GF-D8 (cell line): ENCODE measurements around the gene TNFAIP1.
"Not testable (repeated sequence)": the region's sequence is repeated elsewhere in the genome, so short reads cannot be mapped to it uniquely, and the experiment has no call there.

Experiments
- DNase-seq: peaks from one replicate; lab custom pipeline; 2025; lab: John Stamatoyannopoulos, UW

The TNFAIP1 gene

DNA sequence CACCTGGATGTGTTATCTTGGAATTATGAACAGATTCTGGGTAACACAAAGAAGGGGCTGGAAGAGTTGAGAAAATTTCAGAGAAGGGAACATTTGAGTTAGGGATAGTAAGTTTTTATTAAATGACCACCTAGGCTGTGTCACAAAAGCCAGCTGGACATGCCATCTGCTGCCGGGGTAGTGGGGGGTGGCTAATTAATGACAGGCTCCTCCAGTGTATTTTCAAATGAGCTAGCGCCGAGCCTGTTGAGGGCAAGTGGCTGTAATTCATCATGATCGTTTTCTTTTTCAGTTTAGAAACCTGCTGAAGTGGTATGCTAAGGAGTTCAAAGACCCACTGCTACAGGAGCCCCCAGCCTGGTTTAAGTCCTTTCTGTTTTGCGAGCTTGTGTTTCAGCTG is 10.3 kb upstream of the TNFAIP1 start:
- no peak for DNase-seq

DNA sequence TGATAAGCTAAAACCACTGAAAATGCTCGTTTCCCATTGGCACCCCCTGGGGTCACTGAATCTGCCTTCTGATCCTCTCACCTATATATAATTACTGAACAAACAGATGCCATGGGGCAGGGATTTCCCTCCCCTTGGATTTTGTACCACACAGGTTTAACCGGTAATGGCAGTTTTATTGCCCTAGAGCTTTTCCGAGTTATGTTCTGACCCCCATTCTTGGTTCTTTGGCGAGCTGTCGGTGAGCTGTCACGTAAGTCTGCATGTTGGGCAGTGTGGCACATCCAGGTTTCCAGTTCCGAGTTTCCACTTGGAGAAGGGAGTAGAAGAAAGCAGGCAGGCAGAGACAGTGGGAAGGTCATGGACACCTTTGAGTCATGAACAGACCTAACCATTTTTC is 9.4 kb upstream of the TNFAIP1 start:
- DNase-seq: no peak

DNA sequence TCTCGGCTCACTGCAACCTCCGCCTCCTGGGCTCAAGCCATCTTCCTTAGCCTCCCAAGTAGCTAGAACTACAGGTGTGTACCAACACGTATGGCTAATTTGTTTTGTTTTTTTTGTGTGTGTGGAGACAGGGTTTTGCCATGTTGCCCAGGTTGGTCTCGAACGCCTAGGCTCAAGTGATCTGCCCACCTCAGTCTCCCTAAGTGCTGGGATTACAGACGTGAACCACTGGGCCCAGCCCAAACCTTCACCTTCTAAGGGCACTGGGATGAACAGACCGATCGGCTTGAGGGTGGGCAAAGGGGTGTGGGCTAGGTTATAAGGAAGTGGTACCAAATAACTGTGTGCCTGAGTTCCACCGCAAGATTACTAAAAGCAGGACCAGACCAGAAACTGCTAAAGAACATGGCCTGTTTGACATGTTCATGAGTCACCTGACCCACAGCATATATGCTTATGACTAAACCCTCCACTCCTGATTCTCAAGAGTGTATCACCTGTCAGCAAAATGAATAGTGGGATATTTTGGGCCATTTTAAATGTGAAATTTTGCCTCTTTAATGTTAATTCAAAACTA is 8.4 kb upstream of the TNFAIP1 start:
- no peak for DNase-seq

DNA sequence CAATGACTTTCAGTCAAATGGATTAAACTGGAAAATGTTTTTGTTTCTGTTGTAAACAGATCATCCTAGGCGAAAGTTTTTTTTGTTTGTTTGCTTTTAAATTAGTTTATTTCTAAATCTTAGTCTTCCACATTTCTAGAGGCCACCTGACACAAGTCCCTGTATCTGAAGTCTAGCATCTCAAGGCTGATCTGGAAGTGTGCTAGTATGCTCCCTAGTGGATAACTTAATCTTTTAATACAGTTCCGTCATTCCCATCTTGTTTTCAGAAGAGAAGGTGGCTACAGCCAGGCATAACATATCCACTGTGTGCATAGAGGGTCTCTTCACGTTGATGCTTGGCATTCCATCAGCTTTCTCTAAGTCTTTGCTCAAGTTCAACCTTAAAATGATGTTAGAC is 7.9 kb upstream of the TNFAIP1 start:
- DNase-seq: no peak

DNA sequence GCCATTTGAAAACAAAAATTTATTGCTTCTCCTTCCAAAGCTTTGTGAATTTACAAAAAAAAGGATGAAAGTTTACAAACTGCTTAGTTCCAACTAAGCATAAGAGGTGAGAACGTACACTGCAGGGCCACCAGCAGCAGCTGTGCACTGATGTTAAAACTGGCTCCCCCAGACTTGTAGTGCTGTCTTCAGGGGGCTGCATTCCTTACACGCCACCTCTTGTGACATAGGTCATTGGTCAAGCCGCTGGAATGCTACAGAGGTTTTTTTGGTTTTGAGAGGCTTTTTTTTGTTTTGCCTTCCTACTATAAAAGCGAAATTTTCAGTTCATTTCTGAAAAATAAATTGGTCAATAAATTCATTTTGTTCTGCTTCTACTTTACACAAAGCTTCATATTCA is 7.2 kb upstream of the TNFAIP1 start:
- no peak for DNase-seq

DNA sequence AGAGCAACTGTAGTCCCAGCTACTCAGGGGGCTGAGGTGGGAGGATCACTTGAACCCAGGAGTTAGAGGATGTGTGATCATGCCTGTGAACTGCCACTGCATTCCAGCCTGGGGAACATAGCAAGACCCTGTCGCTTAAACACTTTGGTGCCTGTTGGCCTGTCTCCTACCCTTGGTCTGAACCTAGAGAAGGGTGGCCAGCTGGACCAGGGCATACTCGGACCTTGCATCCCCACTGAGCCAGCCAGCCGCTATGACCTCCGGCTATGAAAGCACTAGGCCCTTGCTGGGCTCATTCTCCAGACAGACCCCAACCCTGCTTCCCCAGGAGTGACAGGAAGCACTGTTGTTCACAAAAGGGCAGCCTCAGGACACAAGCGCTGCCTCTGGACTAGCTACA is 4.9 kb upstream of the TNFAIP1 start:
- no peak for DNase-seq

DNA sequence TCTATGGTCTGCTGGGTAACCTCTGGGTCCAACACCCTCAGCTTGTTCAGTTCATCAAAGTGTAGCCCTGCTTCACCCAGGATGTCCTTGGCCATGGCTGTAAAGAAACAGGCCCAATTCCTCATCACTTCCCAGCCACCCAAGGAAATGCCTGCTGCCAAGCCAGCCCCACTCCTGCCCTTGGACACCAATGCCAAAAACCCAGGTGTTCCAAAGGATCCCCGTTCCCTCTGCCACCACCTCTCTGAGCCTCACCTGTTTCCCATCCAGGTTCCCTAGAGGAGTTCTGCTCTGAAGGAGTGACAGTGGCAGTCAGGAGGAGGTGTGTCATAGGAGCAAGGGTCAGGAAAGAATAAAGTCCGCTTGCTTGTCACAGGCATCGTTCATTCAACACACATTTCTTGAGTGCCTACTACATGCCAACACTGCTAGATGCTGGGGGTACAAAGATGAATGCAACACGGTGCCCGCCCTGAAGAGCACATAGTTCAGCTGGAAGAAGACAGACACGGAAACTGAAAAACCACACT is 3.6 kb upstream of the TNFAIP1 start:
- no peak for DNase-seq

DNA sequence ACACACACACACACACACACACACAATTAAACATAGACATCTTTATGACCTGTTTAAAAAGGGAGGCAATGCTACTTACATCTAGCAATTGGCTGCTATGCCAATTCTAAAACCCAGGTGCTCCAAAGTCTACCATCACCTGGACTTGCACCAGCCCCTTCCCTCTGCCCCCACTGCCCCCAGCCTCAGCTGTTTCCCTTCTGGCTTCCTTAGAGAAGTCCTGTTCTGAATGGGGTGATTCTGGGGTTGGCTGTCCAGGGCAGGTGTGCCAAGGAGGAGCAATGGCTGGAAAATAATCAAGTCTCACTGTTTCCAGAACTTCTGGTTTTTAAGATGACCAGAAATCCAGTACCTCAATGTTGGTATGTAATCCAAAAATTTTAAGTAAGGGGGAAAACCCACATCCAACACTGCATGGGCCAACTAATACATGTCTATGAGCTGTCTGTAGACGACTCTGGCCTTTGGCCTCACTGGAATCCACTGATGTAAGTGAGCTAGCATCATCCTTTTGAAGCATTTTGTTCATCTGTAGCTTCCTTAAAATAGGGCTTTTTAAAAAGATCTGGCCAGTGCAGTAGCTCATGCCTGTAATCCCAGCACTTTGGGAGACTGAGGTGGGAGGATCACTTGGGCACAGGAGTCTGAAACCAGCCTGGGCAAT is 2.3 kb upstream of the TNFAIP1 start:
- DNase-seq: no peak

DNA sequence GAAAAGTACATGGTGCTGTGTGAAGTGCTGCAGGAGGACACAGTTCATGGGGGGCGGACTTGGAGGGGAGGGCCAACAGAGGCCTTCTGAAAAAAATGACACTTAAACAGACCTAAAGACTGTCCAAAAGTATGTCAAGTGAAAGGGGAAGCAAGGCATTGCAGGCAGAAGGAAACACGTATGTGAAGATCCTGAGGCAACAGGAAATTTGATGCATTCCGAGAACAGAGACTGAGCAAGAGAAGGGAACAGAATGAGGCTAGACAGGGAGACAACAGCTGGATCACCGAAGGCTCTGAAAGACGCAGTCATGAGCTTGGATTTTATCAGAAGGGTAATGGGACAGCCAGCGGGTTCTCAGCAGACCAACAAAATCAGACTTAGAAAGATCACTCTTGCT is 1.4 kb upstream of the TNFAIP1 start:
- DNase-seq: peak; percentile 17

DNA sequence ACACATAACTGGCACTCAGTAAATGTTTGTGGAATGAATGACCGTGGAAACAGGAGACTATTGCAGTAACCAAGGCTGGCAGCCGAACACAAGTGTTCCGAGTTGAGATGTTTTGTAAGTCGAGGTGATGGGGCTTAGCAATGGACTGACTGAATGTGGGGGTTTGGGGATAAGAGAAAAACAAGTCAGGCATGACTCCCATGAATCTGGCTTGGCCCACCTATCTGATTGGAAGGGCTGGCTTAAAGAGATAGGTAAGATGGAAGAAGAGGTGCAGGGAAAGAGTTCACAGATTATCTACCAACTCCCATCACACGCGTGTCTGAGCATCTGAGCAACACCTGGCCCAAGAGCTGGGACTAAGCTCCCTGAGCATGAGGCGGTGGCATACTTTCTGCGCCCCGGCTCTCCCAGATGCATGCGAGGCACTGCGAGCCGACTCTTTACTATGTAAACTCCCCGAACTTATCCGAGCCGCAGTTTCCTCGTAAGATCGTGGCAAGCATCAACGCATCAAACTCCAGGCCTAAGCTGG is 828 bp upstream of the TNFAIP1 start:
- DNase-seq: no peak

DNA sequence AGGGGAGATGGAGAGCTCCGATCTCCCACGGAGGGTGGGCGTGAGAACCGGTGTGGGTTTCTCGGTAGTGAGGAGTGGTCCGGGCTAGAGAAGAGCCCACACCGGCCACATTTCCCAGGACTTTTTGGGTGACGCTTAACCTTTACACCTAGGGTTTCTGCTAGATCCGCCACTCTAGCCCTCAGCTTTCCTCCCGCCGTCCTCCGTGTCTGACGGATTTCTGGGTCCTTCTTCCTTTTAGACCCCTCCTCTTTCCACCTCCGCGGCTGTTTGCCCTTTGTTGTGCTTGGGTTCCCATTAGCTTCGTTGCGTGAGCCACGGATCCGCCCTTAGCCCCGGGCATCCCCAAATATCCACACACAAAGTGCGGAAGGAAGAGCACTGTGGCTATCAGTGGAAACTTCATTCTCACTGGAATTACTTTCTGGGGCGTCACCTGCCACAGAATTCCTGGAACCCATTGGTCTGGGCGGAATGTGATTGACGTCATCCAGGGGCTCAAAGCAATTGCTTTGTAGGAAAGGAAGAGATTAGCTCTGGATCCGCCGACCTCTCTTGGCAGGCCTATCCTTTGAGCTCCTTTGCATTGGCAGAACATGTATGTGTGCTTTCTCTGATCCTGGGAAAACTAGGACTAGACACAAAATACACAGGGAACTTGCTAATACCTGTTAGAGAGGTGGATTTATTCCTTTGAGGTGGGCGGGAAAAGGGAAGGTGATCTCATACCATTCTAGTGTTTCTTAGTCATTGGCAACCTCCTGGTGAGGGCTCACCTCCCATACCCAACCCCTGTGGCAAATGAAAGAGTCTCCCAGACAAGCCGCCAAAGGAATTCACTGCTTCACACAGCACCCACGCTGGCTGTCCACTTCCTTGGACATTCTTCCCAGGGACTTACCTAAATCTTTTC is 654 bp downstream of the TNFAIP1 start:
- DNase-seq: no peak

DNA sequence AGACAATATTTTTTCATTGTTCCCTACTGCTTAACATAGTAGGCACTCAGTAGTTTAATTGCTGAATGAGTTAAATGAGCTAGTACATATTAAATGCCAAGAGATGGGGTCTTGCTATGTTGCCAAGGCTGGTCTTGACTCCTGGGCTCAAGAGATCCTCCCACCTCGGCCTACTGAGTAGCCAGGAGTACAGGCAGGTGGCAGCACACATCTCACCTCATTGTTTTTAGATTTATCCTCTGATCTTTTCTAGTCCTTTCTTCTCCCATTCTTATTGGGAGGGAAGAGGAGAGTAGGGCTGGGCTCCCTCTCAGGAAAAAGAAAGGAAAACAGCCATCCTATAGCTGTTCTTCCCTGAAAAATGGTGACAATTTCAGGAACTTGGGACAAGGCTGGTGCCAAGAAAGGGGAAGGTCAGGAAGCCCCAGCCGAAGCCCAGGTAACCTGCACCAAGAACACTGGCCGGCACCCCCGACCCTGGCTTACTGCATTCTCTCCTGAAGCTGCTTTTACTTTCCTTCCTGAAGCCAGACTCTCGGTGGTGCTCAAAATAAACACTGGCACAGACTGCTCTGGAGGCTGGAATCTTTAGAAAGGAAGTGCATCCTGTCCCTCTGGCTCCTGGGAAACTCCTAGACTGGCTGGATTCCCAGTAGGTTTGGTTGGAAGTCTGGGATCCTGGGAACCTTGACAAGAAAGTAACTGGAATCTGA is 2.7 kb downstream of the TNFAIP1 start:
- no peak for DNase-seq

DNA sequence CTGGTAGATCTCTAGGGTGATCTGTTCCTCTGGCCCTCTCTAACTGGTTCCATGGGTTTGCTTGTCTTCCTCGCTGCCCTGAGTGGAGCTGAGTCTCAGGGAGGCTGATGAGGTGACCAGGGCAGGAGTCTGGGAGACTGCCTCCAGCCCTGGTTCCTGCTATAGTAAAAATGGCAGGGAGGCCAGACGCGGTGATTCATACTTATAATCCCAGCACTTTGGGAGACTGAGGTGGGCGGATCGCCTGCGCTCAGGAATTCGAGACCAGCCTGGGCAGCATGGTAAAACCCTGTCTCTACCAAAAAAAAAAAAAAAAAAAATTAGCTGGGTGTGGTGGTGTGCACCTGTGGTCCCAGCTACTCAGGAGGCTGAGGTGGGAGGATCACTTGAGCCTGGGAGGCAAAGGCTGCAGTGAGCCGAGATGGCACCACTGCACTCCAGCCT is 3.2 kb downstream of the TNFAIP1 start:
- DNase-seq: not testable (repeated sequence)

DNA sequence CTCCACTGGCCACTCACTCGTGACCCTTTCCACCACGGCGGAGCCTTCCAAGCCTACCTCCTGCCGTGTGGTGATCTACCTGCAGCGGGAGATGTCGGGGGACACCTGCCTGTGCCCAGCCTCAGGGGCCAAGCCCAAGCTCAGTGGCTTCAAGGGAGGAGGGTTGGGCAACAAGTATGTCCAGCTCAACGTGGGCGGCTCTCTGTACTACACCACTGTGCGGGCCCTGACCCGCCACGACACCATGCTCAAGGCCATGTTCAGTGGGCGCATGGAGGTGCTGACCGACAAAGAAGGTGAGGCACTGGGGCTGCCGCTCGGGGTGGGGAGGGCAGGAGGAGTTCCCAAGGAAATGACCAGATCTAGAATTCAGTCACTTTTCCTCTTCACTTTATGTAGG is 3.9 kb downstream of the TNFAIP1 start:
- no peak for DNase-seq

DNA sequence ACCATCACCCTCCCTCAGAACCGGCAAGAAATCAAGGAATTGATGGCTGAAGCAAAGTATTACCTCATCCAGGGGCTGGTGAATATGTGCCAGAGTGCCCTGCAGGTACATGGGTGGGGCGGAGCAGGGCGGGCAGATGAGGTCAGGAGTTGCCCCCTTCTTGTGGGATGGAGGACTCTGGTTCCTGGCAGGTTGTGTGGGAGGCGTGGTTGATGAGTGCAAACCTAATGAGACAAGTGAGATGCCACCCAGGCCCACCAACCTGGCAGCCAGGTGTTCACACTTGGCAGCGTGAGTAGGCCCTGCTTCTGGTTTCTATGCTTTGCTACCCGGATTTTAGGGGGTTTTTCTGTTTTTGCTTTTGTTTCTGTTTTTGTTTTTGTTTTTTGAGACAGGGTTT is 4.8 kb downstream of the TNFAIP1 start:
- DNase-seq: no peak

DNA sequence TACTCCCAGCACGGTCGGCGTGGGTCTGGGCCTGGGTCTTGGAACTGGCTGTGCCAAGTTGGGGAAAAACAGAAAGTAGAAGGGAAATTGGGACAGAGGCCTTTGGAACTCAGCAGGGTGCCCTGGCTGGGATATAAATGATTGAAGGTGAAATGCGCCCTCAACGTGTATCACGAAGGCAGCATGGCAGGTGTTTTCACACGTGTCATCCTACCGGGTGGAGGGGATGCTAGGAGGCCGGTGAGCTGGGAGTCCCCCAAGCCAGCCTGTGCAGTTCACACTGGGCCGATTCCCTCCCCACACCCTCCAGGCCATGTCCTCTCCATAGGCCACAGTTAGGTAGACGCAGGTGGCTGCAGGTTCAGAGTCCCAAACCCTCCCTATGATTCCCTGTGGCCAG is 6.0 kb downstream of the TNFAIP1 start:
- DNase-seq: no peak

DNA sequence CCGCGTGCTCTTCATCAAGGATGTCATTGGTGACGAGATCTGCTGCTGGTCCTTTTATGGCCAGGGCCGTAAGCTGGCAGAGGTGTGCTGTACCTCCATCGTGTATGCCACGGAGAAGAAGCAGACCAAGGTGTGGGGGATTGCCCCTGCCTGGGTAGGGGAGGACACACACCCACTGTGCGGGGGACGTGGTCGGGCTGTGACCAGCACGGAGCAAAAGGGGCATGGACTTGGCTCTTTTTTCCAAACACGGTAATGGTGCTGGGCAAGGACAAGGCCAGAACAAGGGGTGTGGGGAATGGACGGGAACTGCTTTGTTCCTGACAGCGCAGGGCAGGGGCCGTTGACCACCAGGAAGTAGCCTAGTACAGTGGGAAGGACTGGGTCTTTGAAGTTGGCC is 6.8 kb downstream of the TNFAIP1 start:
- DNase-seq: no peak

DNA sequence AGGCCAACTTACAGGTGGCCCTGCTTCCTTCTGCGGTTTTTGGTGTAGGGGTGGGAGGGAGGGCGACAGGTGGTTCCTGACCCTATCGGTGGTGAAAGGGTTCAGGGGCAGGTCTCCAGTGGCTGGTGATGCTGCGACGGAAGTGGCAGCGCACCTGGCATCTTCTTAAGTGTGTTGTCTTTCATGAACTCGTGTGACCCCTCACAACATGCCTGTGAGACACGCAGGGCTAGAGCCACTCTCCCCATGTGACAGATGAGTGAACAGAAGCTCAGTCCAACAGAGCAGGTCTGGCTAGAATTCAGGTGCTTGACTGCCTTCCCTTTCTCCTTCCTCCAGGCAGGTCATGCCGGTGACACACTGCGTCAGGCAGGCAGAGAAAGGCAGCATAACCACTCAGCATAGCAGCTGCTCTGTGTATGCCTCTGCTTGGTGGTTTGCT is 8.0 kb downstream of the TNFAIP1 start:
- no peak for DNase-seq

DNA sequence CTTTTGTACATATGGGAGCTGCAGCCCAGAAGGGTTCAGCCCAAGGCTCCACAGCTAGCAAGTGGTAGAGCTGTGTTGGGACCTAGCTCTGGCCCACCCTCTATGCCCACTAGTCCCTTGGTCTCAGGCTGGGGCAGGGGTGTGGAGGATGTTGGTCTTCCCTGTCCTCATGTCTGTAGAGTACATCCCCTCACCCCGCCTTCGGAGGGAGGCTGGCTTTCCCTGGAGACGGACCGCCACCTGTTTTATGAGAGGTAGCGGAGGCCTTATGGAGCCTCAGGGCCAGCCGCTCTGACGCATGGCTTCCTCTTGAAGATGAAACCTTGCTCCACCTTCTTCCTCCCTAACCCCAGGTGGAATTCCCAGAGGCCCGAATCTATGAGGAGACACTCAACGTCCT is 8.4 kb downstream of the TNFAIP1 start:
- DNase-seq: no peak

DNA sequence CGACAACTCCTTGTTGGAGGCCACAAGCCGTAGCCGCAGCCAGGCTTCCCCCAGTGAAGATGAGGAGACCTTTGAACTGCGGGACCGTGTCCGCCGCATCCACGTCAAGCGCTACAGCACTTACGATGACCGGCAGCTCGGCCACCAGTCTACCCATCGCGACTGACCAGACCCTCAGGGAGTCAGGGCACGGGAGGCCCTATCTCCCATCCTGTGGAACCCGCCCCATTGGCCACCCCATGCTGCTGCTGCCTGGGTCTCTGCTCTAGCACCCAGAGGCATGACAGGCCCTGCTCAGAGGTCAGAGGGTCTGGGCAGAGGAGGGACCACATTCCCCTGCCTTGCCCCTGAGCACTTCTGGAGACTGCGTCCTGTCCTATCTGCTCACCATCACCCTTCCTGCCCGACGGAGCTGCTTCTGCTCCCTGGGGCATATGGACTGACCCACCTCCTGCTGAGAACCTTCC is 8.9 kb downstream of the TNFAIP1 start:
- no peak for DNase-seq

DNA sequence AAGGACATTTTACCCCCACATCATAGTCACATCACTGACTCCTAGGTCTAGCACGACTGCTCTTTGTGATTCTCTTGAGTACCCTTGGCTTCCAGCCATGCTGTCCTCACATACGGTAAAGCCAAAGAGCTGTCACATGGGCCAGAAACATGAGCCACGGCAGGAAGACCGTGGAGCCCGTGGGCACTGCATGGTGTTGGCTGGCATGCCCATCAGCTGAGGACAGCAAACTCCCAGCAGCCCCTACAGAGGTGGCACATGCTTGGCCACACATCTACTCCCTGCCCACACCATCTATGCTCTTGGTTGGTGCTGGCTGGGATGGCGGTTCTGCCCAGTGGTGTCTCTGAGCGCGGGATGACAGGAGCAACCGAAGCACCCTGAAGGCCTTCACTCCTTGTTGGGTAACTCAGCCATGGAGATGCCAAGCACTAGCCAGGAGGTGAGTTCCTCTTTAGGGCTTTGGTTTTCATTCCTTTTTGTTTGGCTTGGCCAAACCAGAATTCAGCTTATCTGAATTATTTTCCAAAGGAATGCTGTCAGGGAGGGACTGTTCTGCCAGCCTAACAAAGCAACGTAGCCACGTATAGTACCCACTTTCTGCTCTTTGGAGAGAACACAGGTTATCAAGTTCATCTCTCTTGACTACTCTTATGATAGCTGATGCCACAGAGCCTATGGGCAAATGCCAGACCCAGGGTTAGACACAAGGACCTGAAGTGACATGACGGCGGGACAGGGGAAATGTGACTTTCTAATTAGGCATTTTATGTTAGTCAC is 10.0 kb downstream of the TNFAIP1 start:
- no peak for DNase-seq
